ENCODE results near the gene RHOG. TPM values are rescaled to one million over a fixed set of nuclear protein-coding genes. Genes with fewer than 3 reads are reported as not detected.

Gene RHOG
- total RNA-seq, 1 donor from 2014 or later, result 1.2 TPM

DNA sequence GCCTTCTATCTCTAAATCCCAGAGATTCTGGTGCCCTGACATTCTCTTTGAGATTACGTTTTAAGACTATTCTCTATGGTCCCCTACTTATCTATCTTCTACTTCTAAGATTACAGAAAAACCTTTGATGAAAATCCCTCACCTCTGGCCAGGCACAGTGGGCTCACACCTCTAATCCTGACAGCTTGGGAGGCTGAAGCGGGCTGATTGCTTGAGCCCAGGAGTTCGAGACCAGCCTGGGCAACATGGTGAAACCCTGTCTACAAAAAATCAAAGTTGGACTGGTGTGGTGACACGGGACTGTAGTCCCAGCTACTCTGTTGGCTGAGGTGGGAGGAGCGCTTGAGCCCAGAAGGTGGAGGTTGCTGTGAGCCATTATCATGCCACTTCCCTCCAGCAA lies 57.8 kb downstream of the RHOG start:
- no peak for DNase-seq (ENCODE audit: low spot score in 2 of 2)

GRCh38 chr11:3781423-3781822 lies 59.3 kb downstream of the RHOG start:
- DNase-seq (ENCODE audit: low spot score in 2 of 2) (no peak), FAIRE-seq (peak; percentile 61)

More for the DNA sequence above, 57.8 kb downstream of the RHOG start:
- FAIRE-seq, result no peak

Small RNAs within 50 kb of the gene (small RNA-seq; reads per million reads assigned to genes)
- gene RNU7-50P, result not detected

Other genes starting within 250 kb of the RHOG start
- not detected for gene ART5, start 199.0 kb downstream of the RHOG start, total RNA-seq
- gene ART1, start 195.8 kb downstream of the RHOG start, total RNA-seq, result not detected
- gene CHRNA10, start 169.6 kb downstream of the RHOG start, total RNA-seq, result 0.41 TPM
- gene NUP98, start 43.4 kb downstream of the RHOG start, total RNA-seq, result 73.4 TPM
- gene PGAP2, start 32.4 kb downstream of the RHOG start, total RNA-seq, result 6.9 TPM
- gene STIM1, start 14.7 kb upstream of the RHOG start, total RNA-seq, result 16.3 TPM